Skeletal muscle satellite cell (primary cell): Measurements from ENCODE around the gene HP.
"Not testable (repeated sequence)": the region's sequence is repeated elsewhere in the genome, so short reads cannot be mapped to it uniquely, and the experiment has no call there.

Experiments used
- H3K27me3 ChIP-seq: 2 replicates; pipeline ENCODE4 v1.7.0; 2013; ENCODE audit warnings: low read length; ENCODE audit not compliant: control insufficient read depth, insufficient read depth
- H3K36me3 ChIP-seq: 2 replicates; pipeline ENCODE4 v1.7.0; 2013; ENCODE audit warnings: mild to moderate bottlenecking, control low read depth, low read length; ENCODE audit not compliant: insufficient read depth
- H3K4me1 ChIP-seq: 2 replicates; pipeline ENCODE4 v1.7.0; 2013; ENCODE audit warnings: low read length; ENCODE audit not compliant: control insufficient read depth, insufficient read depth
- H3K4me2 ChIP-seq: 2 replicates; pipeline ENCODE4 v1.7.0; 2013; ENCODE audit warnings: mild to moderate bottlenecking, low read length
- H3K4me3 ChIP-seq: 2 replicates; pipeline ENCODE4 v1.7.0; 2013; ENCODE audit warnings: low read length
- H3K9ac ChIP-seq: 2 replicates; pipeline ENCODE4 v1.7.0; 2013; ENCODE audit warnings: mild to moderate bottlenecking, low read depth, low read length, moderate library complexity
- H3K9me3 ChIP-seq: replicated peaks from 2 replicates; pipeline ENCODE4 v1.7.0; 2013; ENCODE audit warnings: mild to moderate bottlenecking, control low read depth, low read length

Gene HP

DNA sequence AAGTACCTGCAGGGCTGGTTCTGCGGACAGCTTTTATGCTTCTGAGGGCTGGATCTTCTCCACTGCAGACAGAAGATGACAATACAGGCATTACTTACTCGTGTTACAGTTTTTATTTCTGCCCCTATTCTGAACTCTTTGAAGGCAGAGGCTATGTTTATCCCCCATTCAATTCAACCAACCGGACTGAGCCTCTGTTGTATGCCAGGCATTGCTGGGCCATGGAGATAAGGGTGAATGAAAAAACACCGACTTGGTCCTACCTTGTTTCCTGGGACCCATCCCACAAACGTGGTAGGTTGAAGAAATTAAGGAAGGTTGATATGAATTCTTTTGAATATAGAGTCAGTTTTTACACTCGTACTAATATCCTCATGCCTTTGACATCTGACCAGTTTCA is 10.0 kb upstream of the HP start:
- Histone ChIP-seq H3K36me3 (no peaks in the 10 kb centered on the region), H3K27me3 (no peaks in the 10 kb centered on the region), H3K9ac (no peak overlapping the region), H3K4me3 (no peak overlapping the region), H3K4me1 (peaks cover 6% of the 10 kb centered on the region), H3K9me3 (no peaks in the 10 kb centered on the region), H3K4me2 (no peak overlapping the region)

DNA sequence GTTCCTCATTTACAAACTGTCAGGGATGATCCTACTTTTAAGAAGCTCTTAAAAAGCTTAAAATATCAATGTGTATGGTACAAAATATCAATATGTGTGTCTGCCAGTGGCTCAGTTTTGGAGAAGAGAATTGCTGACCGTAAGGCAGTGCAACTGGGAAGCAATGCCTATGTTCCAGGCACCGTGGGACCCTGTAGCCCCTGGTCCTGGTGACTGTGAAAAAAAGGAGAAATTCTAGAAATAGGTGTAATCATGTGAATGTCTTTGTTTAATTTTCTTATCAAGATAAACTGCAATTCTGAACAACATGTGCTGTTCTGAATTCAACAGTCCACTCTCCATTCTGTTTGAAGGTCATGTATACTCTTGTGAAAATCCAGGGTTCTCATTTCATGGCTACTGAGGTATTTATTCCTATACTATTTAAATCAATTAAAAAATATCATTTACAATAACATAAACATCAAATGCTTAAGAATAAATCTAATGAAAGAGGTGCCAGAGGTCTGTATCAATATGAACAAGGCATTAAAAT is 9.4 kb upstream of the HP start:
- no peaks in the 10 kb centered on the region for H3K9me3 ChIP-seq
- H3K9ac ChIP-seq = no peak overlapping the region
- no peak overlapping the region for H3K4me2 ChIP-seq
- no peaks in the 10 kb centered on the region for H3K27me3 ChIP-seq
- no peaks in the 10 kb centered on the region for H3K36me3 ChIP-seq
- no peak overlapping the region for H3K4me3 ChIP-seq
- H3K4me1 ChIP-seq = peaks cover 6% of the 10 kb centered on the region

GRCh38 chr16:72049110-72049509 is 5.2 kb upstream of the HP start:
- Histone ChIP-seq H3K9me3 (no peaks in the 10 kb centered on the region), H3K27me3 (no peaks in the 10 kb centered on the region), H3K4me1 (no peaks in the 10 kb centered on the region), H3K36me3 (no peaks in the 10 kb centered on the region), H3K9ac (no peak overlapping the region), H3K4me2 (no peak overlapping the region), H3K4me3 (no peak overlapping the region)

- Histone ChIP-seq H3K4me2 (no peak overlapping the region), H3K36me3 (no peaks in the 10 kb centered on the region), H3K27me3 (no peaks in the 10 kb centered on the region), H3K9me3 (no peaks in the 10 kb centered on the region), H3K4me1 (no peaks in the 10 kb centered on the region), H3K4me3 (no peak overlapping the region), H3K9ac (no peak overlapping the region)
Measured at GRCh38 chr16:72050769-72051464, 3.4 kb upstream of the HP start.

DNA sequence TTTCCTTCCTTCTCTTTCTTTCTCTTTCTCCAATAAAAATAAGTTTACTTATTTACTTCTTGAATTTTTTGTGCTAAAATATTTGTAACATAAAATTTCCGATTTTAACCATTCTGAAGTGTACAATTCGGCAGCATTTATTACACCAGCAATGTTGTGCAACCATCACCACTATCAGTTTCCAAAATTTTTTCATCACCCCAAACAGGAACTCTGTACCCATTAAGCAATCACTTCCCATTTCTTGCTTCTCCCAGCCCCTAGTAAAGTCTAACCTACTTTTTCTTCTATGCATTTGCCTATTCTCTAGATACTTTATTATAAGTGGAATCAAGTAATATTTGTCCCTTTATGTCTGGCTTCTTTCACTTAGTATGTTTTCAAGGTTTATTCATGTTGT is 2.5 kb upstream of the HP start:
- Histone ChIP-seq H3K4me3 (no peak overlapping the region), H3K9me3 (no peaks in the 10 kb centered on the region), H3K9ac (no peak overlapping the region), H3K36me3 (no peaks in the 10 kb centered on the region), H3K27me3 (no peaks in the 10 kb centered on the region), H3K4me2 (no peak overlapping the region), H3K4me1 (no peaks in the 10 kb centered on the region)

DNA sequence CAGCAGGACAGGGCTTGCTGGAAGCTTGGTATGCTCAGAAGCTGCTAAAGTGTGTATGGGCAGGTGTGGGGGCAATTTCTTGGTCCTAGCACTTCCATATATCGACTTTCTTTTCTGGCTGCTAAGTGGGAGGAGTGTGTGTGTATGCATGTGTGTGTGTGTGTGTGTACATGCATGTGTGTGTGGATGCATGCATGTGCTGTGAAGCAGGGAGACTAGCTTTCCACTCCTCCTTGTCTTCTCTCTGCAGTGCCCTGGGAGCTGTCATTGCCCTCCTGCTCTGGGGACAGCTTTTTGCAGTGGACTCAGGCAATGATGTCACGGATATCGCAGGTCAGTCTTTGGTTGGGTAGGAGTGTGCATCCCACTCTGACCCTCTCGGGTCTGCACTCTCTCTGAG is 1.6 kb downstream of the HP start:
- H3K4me3 ChIP-seq = no peak overlapping the region
- no peak overlapping the region for H3K4me2 ChIP-seq
- no peaks in the 10 kb centered on the region for H3K4me1 ChIP-seq
- no peak overlapping the region for H3K9ac ChIP-seq
- no peaks in the 10 kb centered on the region for H3K9me3 ChIP-seq
- no peaks in the 10 kb centered on the region for H3K36me3 ChIP-seq
- H3K27me3 ChIP-seq = no peaks in the 10 kb centered on the region

- not testable (repeated sequence) for H3K36me3 ChIP-seq, H3K4me1 ChIP-seq, H3K9ac ChIP-seq, H3K9me3 ChIP-seq, H3K4me3 ChIP-seq, H3K4me2 ChIP-seq, H3K27me3 ChIP-seq
Measured at GRCh38 chr16:72057313-72057712, 3.0 kb downstream of the HP start.

DNA sequence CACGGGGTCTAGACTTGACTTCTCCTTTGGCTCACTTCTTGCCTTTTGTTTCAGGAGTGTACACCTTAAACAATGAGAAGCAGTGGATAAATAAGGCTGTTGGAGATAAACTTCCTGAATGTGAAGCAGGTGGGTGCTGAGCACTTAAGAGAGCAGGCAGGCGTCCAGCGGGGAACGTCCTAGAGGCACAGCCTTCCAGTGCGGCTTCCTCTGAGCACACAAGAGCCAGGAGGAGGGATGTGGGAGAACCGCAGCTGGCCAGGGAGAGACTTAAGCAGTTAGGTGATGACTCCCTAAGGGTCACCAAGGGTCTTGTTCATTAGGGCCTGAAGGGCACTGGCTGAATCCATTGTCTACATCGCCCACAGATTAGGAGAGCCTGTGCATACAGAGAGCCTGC is 4.8 kb downstream of the HP start:
- not testable (repeated sequence) for H3K9ac ChIP-seq, H3K4me1 ChIP-seq, H3K4me2 ChIP-seq, H3K36me3 ChIP-seq, H3K9me3 ChIP-seq, H3K4me3 ChIP-seq, H3K27me3 ChIP-seq

GRCh38 chr16:72060405-72060804 is 6.1 kb downstream of the HP start:
- Histone ChIP-seq H3K9ac (no peak overlapping the region), H3K9me3 (no peaks in the 10 kb centered on the region), H3K4me3 (no peak overlapping the region), H3K27me3 (no peaks in the 10 kb centered on the region), H3K36me3 (no peaks in the 10 kb centered on the region), H3K4me1 (no peaks in the 10 kb centered on the region), H3K4me2 (no peak overlapping the region)

DNA sequence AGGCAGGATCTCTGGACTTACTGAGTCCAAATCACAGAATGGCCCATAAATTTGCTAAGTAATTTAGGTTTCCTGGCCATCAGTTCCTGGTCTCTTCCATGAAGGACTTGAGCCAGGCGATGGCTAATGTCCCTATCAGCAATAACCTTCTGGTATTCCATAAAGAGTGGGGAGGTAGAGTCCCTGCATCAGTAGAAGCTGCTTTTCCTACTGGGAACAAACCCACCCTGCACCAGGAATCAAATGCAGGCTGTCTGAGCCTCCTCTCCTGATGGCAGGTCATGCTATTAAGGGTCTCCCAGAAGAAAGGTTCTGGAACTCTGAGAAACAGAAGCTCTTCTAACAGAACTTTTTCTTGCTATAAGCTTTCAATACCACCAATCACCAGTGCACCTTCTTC is 7.3 kb downstream of the HP start:
- H3K9me3 ChIP-seq = no peaks in the 10 kb centered on the region
- no peaks in the 10 kb centered on the region for H3K27me3 ChIP-seq
- no peak overlapping the region for H3K4me2 ChIP-seq

GRCh38 chr16:72064361-72064894 is 10.1 kb downstream of the HP start:
- Histone ChIP-seq H3K9ac (no peak overlapping the region), H3K4me3 (no peak overlapping the region), H3K9me3 (no peaks in the 10 kb centered on the region), H3K36me3 (no peaks in the 10 kb centered on the region), H3K4me2 (no peak overlapping the region), H3K4me1 (no peaks in the 10 kb centered on the region), H3K27me3 (no peaks in the 10 kb centered on the region)

More for the DNA sequence above, 7.3 kb downstream of the HP start:
- H3K9ac ChIP-seq = no peak overlapping the region
- H3K4me3 ChIP-seq = no peak overlapping the region
- H3K4me1 ChIP-seq = no peaks in the 10 kb centered on the region
- H3K36me3 ChIP-seq = no peaks in the 10 kb centered on the region

GRCh38 chr16:72066747-72067146 is 12.4 kb downstream of the HP start:
- no peaks in the 10 kb centered on the region for H3K4me1 ChIP-seq

More at GRCh38 chr16:72066747-72067146, 12.4 kb downstream of the HP start:
- Histone ChIP-seq H3K9me3 (no peaks in the 10 kb centered on the region), H3K27me3 (no peaks in the 10 kb centered on the region), H3K9ac (no peak overlapping the region), H3K4me2 (no peak overlapping the region), H3K4me3 (no peak overlapping the region), H3K36me3 (no peaks in the 10 kb centered on the region)
